Stimulated activated CD8-positive, alpha-beta memory T cell treated with anti-CD3 and anti-CD28 coated beads, Interleukin-2, amount 100 ng/mL, for 48 hours (primary cell): ENCODE results near the gene LRTM2.

Source experiments
- DNase-seq, 2 donors: peaks; one replicate each; pipeline ENCODE4 v3.0.0-alpha.2; 2020; ENCODE audit warnings: low read depth in 2 of 2

The LRTM2 gene

DNA sequence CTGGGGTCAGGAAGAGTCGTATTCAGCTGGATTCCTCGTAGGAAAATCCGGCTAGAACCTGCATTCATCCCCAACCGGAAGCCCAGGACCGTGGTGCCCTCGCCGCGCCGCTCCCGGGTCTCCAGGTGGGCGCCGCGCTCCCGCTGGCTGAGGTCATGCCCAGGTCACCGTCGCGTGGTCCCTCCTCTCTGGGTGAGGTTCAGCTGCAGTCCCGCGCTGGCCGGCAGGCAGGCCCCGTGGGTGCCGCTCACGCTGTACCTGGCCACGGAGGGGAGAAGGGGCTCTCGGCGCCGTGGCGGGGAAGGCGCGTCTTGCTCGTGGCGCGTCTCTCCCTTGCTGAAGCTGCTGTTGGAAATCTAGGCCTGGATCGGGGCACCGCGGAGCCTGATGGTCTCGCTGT is 44.5 kb downstream of the LRTM2 start:
- no peak for DNase-seq

DNA sequence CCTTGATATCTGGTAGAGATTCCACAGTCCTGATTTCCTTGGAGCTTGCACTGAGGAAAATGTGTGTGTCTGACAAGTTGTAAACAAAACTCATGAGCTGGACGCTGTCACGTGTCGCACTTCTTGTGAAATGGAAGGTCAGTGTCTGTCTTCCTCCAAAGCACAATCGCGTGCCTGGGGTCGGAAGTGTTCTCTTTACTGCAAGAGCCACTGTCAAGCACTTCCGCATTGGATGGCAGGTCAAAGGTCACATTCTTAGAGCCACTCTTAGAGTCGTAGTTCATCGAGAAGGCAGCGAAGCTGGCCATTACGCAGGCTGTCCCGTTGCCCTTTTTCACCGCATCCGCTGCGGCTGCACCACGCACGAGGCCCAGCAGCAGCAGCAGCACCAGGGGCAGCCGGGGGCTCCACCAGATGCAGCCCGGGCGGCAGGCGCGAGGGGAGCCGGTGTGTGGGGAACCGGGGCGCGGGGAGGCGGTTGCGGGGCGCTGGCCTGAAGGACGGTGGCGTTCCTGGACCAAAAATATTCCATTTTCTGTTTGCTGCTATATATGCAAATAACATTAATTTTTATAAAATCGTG is 45.0 kb downstream of the LRTM2 start:
- DNase-seq = no peak

GRCh38 chr12:1869145-1869544 is 48.8 kb downstream of the LRTM2 start:
- DNase-seq = no peak

DNA sequence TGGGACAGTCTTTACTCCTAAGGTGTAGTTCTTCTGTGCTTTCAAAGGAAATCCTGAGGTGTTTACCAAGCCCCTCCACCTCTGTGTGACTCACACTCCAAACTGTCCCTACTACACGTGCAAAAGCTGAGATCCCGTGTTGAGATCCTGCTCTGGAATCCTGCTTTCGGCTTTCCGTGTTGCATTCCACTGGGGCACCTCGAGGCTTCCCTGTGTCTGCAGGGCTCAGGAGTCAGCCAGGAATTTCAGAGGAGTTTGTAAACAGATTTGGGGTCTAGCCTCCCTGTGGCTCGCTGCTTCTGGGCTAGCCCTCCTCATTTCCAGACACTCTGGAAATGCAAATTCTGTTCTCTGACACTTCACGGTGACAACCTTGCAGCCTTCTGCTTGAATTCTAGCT is 49.7 kb downstream of the LRTM2 start:
- DNase-seq = no peak

DNA sequence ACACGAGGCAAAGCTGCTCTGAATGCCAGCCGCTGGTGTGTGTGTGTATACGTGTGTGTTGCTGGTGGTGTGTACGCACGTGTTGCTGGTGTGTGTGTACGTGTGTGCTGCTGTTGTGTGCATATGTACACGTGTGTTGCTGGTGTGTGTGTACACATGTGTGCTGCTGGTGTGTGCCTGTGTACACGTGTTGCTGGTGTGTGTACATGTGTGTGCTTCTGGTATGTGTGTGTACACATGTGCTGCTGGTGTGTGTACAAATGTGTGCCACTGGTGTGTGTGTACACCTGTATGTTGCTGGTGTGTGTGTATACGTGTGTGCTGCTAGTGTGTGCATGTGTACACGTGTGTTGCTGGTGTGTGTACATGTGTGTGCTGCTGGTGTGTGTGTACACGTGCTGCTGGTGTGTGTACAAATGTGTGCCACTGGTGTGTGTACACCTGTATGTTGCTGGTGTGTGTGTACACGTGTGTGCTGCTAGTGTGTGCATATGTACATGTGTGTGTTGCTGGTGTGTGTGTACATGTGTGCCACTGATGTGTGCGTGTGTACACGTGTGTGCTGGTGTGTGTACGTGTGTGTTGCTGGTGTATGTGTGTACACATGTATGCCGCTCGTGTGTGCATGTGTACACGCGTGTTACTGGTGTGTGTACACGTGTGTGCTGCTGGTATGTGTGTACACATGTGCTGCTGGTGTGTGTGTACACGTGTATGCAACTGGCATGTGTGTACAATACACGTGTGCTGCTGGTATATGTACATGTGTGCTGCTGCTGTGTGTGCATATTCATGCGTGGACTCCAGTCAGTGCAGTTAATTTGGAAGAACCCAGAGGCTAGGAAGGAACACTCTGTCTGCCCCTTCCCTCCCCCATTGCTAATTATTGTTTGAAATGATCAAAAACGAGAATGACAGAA is 50.9 kb downstream of the LRTM2 start:
- no peak for DNase-seq

DNA sequence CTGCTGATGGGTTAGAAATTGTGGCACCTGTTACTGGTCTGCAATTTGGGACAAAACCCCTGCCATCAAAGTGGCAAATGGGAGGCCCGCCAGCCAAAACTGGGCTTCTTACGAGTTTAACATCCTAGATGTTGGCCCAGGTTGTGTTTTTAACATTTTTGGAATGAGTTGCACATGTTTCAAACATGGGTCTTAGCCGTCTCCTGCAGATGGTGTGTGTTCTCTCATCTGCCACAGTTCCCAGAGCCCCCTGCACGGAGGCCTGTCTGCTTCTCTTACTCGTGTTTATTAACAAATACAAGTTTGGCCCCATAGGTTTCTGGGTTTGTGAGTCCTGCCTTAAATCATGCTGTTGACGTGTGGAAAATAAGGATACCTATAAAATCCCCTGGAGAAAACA is 51.6 kb downstream of the LRTM2 start:
- no peak for DNase-seq

DNA sequence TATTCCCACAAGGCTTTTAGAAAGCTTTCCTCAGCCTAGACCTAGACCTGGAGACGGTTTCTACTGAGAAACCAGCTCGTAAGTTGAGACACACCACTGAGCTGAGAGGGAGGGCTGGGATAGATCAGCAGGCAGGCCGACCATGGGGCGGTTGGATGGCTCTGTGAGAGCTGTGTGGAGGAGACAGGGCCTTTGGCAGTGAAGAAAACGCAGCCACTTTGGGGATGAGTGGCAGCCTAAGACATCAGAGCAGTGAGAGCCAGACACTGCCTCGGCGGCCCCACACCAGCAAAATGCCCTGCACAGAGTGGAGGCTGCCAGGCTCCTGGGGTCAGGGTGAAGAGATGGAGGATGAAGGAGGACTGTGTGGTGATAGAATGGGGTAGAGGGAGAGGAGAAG is 52.1 kb downstream of the LRTM2 start:
- DNase-seq = no peak

DNA sequence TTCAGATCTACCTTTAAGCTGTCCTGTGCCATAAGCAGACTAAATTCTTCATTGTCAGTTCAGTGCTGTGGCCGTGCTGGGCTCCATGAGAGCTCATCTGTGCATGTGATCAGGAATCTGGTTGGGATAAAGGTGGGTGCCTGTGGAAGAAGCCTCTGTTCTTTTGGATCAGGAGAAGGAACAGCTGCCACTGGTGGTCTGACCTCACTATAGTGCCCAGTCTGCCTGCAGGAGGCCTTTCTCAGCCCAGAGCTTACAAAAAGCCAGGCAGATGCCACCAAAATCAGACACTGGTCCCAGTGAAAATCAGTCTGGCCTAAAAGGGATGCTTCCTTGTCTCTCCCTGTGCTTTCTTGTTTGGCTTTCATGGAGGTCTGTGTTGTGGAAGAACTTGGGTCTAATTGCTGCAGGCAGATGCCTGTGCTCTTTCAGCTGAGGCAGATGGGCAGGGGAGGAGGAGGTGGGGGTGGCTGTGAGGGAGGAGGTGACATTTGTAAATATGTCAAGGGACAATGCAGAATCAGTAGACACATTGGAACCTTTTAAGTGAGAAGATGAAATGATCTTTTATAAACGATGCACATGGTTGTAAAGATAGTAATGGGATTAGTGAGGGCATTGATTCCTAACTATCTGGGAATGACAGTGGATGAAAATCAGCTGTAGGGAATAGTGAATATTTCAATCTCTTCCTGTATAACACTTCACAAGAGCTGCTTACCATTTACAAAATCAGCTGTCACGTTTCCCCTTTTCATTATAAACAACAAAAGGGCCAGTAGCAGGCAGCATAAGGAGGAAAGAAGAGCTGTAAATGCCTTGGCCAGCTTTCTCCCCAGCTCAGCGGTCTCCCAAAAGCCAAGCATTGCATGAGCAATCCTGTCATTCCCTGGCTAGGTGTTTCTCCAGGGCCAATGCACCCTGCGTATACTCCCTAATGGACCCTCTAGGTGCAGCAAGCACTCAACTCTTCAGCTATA is 53.5 kb downstream of the LRTM2 start:
- no peak for DNase-seq

GRCh38 chr12:1875608-1876007 is 55.2 kb downstream of the LRTM2 start:
- no peak for DNase-seq

DNA sequence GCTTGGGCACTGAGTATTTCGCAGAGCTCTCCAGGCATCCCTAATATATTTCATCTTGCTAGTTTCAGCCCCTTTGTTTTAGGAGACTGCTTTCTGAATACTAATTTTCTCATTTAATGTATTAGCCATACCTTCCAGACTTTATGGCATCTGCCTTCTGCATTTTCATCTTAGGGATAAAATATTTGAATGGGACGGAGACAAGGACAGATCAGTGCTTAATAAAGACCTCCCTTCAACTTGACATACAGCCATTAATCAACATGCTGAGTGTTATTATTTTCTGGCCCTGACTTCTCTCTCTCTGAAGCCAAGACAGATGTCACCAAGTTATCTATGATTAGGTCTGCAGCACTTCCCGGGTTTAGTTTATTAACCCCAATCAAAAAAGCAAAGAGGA is 55.7 kb downstream of the LRTM2 start:
- DNase-seq = no peak

DNA sequence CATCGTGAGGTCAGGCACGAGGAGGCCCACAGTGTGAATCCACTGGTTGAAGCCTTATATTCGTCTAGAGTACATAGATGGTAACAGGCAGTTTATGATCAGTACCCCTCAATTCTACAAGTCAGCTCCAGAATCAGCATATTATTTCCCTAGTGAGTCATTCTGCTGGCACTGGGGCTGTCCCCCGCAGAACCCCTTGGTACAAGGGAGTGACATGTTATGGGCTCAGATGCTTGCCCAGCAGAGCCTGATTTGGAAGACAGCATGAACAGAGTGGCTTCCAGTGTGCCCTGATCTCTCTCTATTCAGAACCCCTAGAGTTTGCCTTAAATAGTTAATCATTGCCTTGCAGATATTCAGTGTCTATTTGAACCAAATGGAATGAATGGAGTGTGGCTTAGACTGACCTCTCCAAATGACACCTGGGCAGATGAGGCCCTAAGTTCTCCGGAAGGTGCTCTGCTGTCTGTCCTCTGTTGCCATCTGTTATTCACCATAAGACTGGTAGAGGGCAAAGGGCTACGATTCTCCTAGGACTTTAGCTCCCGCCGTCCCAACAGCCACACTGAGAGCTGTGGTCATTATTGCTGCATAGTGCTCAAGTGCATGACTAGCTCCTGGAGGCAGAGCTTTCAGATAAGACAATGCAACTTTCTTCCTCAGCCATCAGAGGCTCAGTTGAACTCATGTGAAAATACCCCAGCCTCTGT is 57.0 kb downstream of the LRTM2 start:
- no peak for DNase-seq

DNA sequence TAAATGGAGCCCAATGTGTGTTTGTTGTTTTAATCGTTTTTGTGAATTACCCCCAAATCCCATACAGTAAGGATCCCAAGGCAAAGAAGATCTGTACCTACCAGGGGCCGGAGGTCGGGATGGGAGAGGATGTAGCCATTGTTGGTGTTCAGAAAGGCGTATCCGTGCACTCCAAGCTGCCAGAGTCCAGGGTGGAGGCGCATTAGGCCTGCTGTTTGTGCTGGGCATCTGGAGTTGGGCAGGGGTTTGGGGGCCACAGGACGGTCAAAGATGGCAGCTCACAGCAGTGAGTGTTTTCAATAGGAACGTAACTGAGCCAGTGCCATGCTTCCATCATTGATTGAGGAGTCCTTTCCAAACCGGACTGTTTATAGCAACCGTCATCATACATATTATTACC is 57.8 kb downstream of the LRTM2 start:
- DNase-seq = no peak

GRCh38 chr12:1878695-1879094 is 58.3 kb downstream of the LRTM2 start:
- DNase-seq = no peak

DNA sequence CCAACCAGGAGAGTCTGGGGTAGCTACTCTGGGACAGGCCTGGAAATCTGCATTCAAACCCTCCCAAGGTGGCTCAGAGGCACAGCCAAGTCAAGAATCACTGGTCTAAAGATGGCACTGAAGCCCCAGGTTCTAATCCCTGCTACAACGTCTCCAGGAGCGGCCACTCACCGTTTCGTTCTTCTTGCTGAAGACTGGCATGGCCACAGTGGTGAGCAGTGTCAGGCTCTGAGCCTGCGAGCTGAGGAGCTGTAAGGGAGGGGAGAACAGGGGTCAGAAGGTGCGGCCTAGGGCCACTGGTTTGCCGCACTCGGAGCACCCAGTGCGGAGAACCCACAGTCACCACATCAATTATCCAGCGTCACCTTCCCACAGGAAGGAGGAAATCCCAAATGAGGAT is 59.3 kb downstream of the LRTM2 start:
- DNase-seq = no peak

DNA sequence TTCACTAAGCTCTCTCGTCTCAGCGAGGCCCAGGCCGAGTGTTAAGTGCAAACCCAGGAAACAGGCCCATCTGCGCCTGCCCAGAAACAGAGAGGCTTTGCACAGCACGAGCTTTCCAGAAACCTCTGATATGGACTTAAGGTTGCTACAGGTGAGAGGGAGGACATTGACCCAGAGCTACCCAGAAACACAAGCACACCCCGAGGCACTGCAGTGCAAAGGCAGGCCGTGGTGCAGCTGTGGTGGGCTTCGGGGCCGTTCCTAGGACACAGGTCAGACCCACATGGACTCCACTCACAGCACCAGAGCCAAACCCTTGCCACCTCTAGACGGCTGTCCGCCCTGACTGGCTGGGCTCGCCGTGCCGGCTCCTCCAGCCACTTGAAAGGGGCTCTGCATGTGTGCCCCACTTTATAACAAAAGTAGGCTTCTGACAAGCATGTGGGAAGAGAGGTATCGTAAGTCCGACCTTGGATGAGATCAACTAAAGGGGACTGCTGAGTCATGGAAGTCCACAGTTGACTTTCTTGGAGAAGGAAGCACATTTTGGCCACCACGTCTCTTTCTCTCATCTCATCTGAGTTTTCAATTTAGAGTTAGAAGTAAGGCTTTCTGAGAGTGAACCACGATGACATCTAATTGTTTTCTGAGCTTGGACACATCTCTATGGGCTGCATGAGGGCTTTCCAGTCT is 59.9 kb downstream of the LRTM2 start:
- DNase-seq = no peak

DNA sequence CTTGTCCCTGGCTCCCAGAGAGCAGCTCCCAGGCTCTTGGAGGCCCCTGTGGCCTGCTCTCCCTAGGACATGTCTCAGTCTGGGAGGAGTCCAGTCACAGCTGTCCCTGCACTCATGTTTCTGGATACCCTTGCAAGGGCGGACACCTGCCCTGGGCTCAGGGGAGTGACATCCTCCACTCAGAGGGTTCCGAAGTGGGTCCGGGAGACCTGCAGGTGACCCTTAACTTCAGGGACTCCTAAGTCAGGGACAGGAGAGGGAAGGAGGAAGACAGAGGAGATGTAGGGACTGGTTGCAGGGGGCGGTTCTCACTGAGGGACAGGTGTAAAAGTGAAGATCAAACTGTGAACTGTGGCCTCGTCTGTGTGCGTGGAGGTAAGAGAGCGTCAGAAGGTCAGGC is 60.5 kb downstream of the LRTM2 start:
- no peak for DNase-seq

DNA sequence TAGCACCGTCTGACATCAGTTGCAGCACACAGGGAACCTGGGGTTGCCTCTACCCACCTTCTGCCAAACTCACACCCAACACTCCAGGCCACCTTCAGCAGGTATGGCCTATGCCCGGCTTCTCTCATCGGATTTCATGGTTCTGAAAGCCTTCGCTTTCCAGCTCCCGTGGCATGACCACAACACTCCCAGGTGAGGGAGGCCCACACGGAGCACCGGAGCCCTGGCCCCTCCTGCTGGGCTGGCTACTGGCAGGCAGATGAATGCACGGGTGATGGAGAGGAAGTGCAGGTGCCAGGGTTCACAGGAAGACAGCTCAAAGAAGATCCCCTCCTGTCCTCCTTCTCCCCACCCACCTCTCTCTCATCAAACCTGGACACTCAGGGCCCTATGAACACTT is 60.9 kb downstream of the LRTM2 start:
- DNase-seq = no peak

DNA sequence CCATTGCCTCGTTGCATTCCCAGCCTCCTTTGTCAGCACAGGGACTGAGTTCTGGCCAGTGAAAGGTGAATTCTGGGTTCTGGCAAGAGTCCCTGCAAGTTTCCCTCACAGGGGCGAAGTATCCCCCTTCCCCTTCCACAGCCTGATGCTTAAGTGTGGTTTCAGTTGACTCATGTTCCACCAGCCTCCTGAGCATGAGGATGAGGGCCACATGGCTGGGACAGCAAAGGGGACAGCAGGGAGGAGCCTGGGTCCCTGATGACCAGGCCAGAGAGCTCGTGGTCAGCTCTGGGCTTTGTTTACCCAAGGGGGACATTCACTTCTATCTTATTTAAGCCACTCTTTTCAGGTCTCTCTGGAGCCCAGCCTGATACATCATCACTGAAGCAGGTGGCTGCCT is 61.6 kb downstream of the LRTM2 start:
- DNase-seq = no peak

DNA sequence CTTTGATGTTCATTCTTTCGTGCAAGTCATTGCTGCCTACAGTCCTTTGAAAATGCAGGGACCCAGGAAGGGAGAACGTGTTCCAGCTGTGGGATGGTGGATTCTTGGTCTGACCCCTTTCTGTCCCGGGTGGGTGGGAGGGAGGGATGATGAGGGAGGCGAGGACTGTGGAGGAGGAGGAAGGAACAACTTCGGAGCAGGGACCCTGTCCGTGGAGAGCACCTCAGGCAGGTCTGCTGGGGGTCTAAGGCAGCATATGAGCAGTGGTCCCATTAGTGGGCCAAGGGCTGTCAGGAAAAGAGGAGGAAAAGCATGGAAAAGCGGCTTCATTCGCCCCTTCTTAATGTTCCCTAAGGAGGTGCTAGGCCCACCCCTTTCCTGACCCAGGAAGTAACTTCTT is 62.0 kb downstream of the LRTM2 start:
- DNase-seq = no peak

- DNase-seq = no peak
Measured at GRCh38 chr12:1882850-1883470, 62.6 kb downstream of the LRTM2 start.

DNA sequence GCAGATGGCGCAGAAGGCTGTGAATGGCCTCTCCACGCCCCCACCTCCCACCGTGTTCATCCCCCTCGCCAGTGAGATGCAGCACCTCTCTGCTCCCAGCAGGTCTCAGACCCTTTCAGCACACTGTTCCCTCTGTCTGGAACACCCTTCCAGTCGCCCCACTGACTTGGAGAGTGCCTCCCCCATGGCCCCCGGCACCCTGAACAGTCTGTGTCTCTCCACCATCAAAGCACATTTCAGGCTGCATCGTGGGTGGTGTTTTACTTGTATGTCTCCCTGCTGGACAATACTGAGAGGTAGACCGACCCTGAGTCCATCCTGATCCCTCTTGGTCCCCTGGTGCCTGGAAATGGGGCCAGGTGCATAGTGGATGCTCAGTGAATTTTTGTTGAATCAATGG is 63.1 kb downstream of the LRTM2 start:
- no peak for DNase-seq
